Heart left ventricle (tissue), 16 donors: ENCODE measurements around the gene CMIP. TPM values are rescaled to one million over a fixed set of nuclear protein-coding genes. Genes with fewer than 3 reads are reported as not detected.
"Not testable (repeated sequence)": the region's sequence is repeated elsewhere in the genome, so short reads cannot be mapped to it uniquely, and the experiment has no call there.

Source experiments
- ATAC-seq, 4 donors: fragments of 200-7000 bp; cut with Tn5 transposase; one replicate each; pipeline ENCODE4 v1.9.1; 2020 to 2022; ENCODE audit warnings: moderate library complexity in 4 of 4, mild to moderate bottlenecking in 3 of 4, moderate number of reproducible peaks in 1 of 4
- DNase-seq, 5 donors: peaks; one replicate each; pipeline ENCODE4 v3.0.0-alpha.2; 2020
- H3K27ac ChIP-seq, 12 donors: fragments of 200-600 bp; sonication (generic) in 4 of 12; one replicate each; pipeline versions ENCODE4 v1.5.0 to v1.8.0; 2016 to 2022; ENCODE audit warnings: mild to moderate bottlenecking in 2 of 12
- H3K27me3 ChIP-seq, 9 donors: fragments of 200-600 bp; sonication (generic) in 2 of 9; one replicate each; pipeline versions ENCODE4 v1.5.1 to v1.8.0; 2016 to 2022; ENCODE audit warnings: mild to moderate bottlenecking in 3 of 9
- H3K36me3 ChIP-seq, 9 donors: fragments of 200-600 bp; sonication (generic) in 2 of 9; one replicate each; pipeline versions ENCODE4 v1.5.0 to v1.8.0; 2018 to 2022; ENCODE audit warnings: mild to moderate bottlenecking in 2 of 9
- H3K4me1 ChIP-seq, 12 donors: fragments of 200-600 bp; sonication (generic) in 4 of 12; one replicate each; pipeline versions ENCODE4 v1.5.0 to v1.8.0; 2016 to 2022; ENCODE audit warnings: mild to moderate bottlenecking in 3 of 12
- H3K4me3 ChIP-seq, 12 donors: fragments of 200-600 bp; sonication (generic) in 4 of 12; one replicate each; pipeline versions ENCODE4 v1.5.0 to v1.8.0; 2017 to 2022; ENCODE audit warnings: mild to moderate bottlenecking in 9 of 12, moderate library complexity in 4 of 12
- H3K9me3 ChIP-seq, 12 donors: fragments of 200-600 bp; sonication (generic) in 4 of 12; one replicate each; pipeline versions ENCODE4 v1.5.0 to v1.8.0; 2016 to 2022; ENCODE audit warnings: mild to moderate bottlenecking in 1 of 12
- CTCF ChIP-seq, 12 donors: fragments of 200-600 bp; sonication (generic) in 4 of 12; IDR thresholded peaks; one replicate each; pipeline versions ENCODE4 v1.5.0 to v1.8.0; 2018 to 2022; ENCODE audit warnings: antibody characterized with exemption in 12 of 12, mild to moderate bottlenecking in 5 of 12
- POLR2A ChIP-seq, 2 donors: fragments of 450-650 bp; IDR thresholded peaks; one replicate each; pipeline ENCODE4 v1.6.1; 2017; ENCODE audit warnings: antibody characterized with exemption in 2 of 2, mild to moderate bottlenecking in 2 of 2, moderate library complexity in 2 of 2
- WGBS, 4 donors: extraction: QIAGEN DNeasy Blood & Tissue Kit in 2 of 4; methylation state at CpG; one replicate each; pipeline versions ENCODE4 v1.1.5 to v1.1.7; 2013 to 2018; 5-methylcytosine and 5-hydroxymethylcytosine counted together
- intact Hi-C, 10 donors: fragments of 100-400 bp; cut with DNase I; formaldehyde crosslinking; loops; one replicate each; pipeline versions ENCODE4 v1.11.1 to v1.14.2; 2022
- polyA plus RNA-seq, 2 donors: library from polyadenylated mRNA; stranded (reverse); fragments of 200-250 nt; gene quantifications; one replicate each; pipeline ENCODE4 v1.2.3, GENCODE V29; 2013
- total RNA-seq, 9 donors: library from RNA; depleted of rRNA in 2 of 9; stranded (reverse); fragments of >200 nt in 2 of 9; fragmentation: NEBNext Ultra II Directional in 3 of 9; extraction: Animal tissue kit (Norgen Biotek cat#: 25700) in 3 of 9; gene quantifications; one replicate each; pipeline versions ENCODE4 v1.1.0 to v1.2.4, GENCODE V29; 2016 to 2023
- donor health status: ischemic (EF 13 %, LVEDD 7.1; RV severe dilation, severe dysfunction).
- donor health status: healthy with polysubstance abuse.
- donor health status: DM: no; HTN: yes; CAD: no.
- donor health status: DM: no; HTN: no; CAD: no.
- donor health status: ischemic (EF 25% LVEDD 6.9; RV normal size, moderate dysfunction).
- donor health status: ischemic (EF 25% LVEDD 5.7; RV mildly dilated, moderate dysfunction).
- donor health status: healthy.
- donor health status: DM: yes; HTN: yes; CAD: no.
- donor health status: ischemic (EF 35%, LVEDD 5.7; RV mildly dilated, moderate dysfunction).
- donor health status: nonischemic (EF 11% LVEDD 7.7; RV severe dilation, severe dysfunction).
- donor health status: DM: yes; HTN: yes; CAD: no.
- donor health status: PGD.
- donor health status: ischemic (EF 29% LVEDD 5.4; RV normal size, mild dysfunction).
- donor health status: nonischemic (EF 23%, LVEDD 6.1; RV moderate dilation, normal function).

Gene CMIP
- total and polyA plus RNA-seq, 11 donors, result 4.1 to 48.8 (median 10.6) TPM

GRCh38 chr16:81417210-81417609 is 27.4 kb upstream of the CMIP start:
- H3K27ac ChIP-seq, result no peak overlapping the region
- H3K27me3 ChIP-seq, result no peaks in the 10 kb centered on the region
- H3K4me1 ChIP-seq, result no peaks in the 10 kb centered on the region
- 89 to 92% (median 90%) methylated on average over 4 to 5 of the region's 5 CpGs for WGBS, 4 donors
- peaks cover 0 to 6% (median 0%) of the 10 kb centered on the region in 12 donors for H3K9me3 ChIP-seq
- intact Hi-C loops, result no loop called here
- DNase-seq (no peak), ATAC-seq (no peak)
- H3K36me3 ChIP-seq, result no peaks in the 10 kb centered on the region
- no peak overlapping the region for H3K4me3 ChIP-seq
- no peak for TF ChIP-seq CTCF (IDR thresholded peaks at IDR 0.05)
- no peak for TF ChIP-seq POLR2A (IDR thresholded peaks at IDR 0.05)

GRCh38 chr16:81419806-81420205 is 24.8 kb upstream of the CMIP start:
- 94 to 97% (median 95%) methylated on average over 9 of the region's 9 CpGs for WGBS, 4 donors
- peaks cover 0 to 8% (median 0%) of the 10 kb centered on the region in 12 donors for H3K9me3 ChIP-seq
- intact Hi-C loops, result no loop called here
- H3K27me3 ChIP-seq, result no peaks in the 10 kb centered on the region
- peaks cover 0 to 8% (median 0%) of the 10 kb centered on the region in 12 donors for H3K4me1 ChIP-seq
- TF ChIP-seq POLR2A (IDR thresholded peaks at IDR 0.05) (no peak), CTCF (IDR thresholded peaks at IDR 0.05) (no peak)
- DNase-seq, result no peak
- no peaks in the 10 kb centered on the region for H3K36me3 ChIP-seq
- H3K27ac ChIP-seq, result no peak overlapping the region
- H3K4me3 ChIP-seq, result no peak overlapping the region
- no peak for ATAC-seq

GRCh38 chr16:81421126-81421525 is 23.5 kb upstream of the CMIP start:
- WGBS, 4 donors, result 86 to 96% (median 89%) methylated on average over 2 of the region's 2 CpGs
- intact Hi-C loops, result no loop called here

GRCh38 chr16:81421536-81421935 is 23.1 kb upstream of the CMIP start:
- ATAC-seq (no peak), DNase-seq (no peak)
- intact Hi-C loops, result no loop called here
- Histone ChIP-seq H3K36me3 (no peaks in the 10 kb centered on the region), H3K27me3 (no peaks in the 10 kb centered on the region), H3K9me3 (peaks cover 0 to 8% (median 0%) of the 10 kb centered on the region in 12 donors), H3K4me1 (peaks cover 0 to 13% (median 0%) of the 10 kb centered on the region in 12 donors), H3K4me3 (no peak overlapping the region), H3K27ac (no peak overlapping the region)
- TF ChIP-seq POLR2A (IDR thresholded peaks at IDR 0.05) (no peak), CTCF (IDR thresholded peaks at IDR 0.05) (no peak)
- WGBS, 4 donors, result 80 to 85% (median 82%) methylated on average over 11 of the region's 11 CpGs

More at GRCh38 chr16:81421126-81421525, 23.5 kb upstream of the CMIP start:
- H3K9me3 ChIP-seq, result peaks cover 0 to 8% (median 0%) of the 10 kb centered on the region in 12 donors
- DNase-seq (no peak), ATAC-seq (no peak)
- no peaks in the 10 kb centered on the region for H3K36me3 ChIP-seq
- peaks cover 0 to 13% (median 0%) of the 10 kb centered on the region in 12 donors for H3K4me1 ChIP-seq
- TF ChIP-seq POLR2A (IDR thresholded peaks at IDR 0.05) (no peak), CTCF (IDR thresholded peaks at IDR 0.05) (no peak)
- no peak overlapping the region for H3K4me3 ChIP-seq
- no peak overlapping the region for H3K27ac ChIP-seq
- no peaks in the 10 kb centered on the region for H3K27me3 ChIP-seq

GRCh38 chr16:81422153-81422552 is 22.5 kb upstream of the CMIP start:
- intact Hi-C loops, H3K27ac ChIP-seq, H3K36me3 ChIP-seq, H3K27me3 ChIP-seq, ATAC-seq, H3K9me3 ChIP-seq, H3K4me3 ChIP-seq, DNase-seq: not testable (repeated sequence)
- peaks cover 0 to 13% (median 0%) of the 10 kb centered on the region in 12 donors for H3K4me1 ChIP-seq
- WGBS, 4 donors, result 93 to 96% (median 95%) methylated on average over 7 of the region's 7 CpGs
